ENCODE measurements around the gene ATP5MC3.

Gene ATP5MC3

GRCh38 chr2:175167792-175168563 is 13.5 kb downstream of the ATP5MC3 start, which contains the start of gene ATF2:
ATF2 (minus strand) TSS chr2:175168203; CDS start chr2:175136443, 31,760 bp downstream.
- DNase-seq, result peak; percentile 100

- peak; percentile 7 for DNase-seq
Observed at GRCh38 chr2:175167076-175167791, 14.3 kb downstream of the ATP5MC3 start.

GRCh38 chr2:175166216-175166824 is 15.2 kb downstream of the ATP5MC3 start:
- no peak for DNase-seq

GRCh38 chr2:175164235-175164634 is 17.3 kb downstream of the ATP5MC3 start:
- no peak for DNase-seq

GRCh38 chr2:175158894-175159293 is 22.6 kb downstream of the ATP5MC3 start:
- no peak for DNase-seq

GRCh38 chr2:175156534-175156933 is 25.0 kb downstream of the ATP5MC3 start:
- peak; percentile 94 for DNase-seq

GRCh38 chr2:175154661-175155082 is 26.8 kb downstream of the ATP5MC3 start:
- no peak for DNase-seq

- DNase-seq, result no peak
Observed at GRCh38 chr2:175152242-175152641, 29.3 kb downstream of the ATP5MC3 start.

GRCh38 chr2:175151791-175152190 is 29.7 kb downstream of the ATP5MC3 start:
- no peak for DNase-seq

GRCh38 chr2:175147186-175147585 is 34.3 kb downstream of the ATP5MC3 start:
- DNase-seq, result no peak

- no peak for DNase-seq
Observed at GRCh38 chr2:175143678-175144077, 37.8 kb downstream of the ATP5MC3 start.

- DNase-seq, result no peak
Observed at GRCh38 chr2:175143191-175143590, 38.3 kb downstream of the ATP5MC3 start.

GRCh38 chr2:175140332-175140731 is 41.2 kb downstream of the ATP5MC3 start:
- no peak for DNase-seq

- no peak for DNase-seq
Observed at GRCh38 chr2:175137793-175138192, 43.7 kb downstream of the ATP5MC3 start.

GRCh38 chr2:175136334-175137215 is 44.9 kb downstream of the ATP5MC3 start:
- DNase-seq, result no peak

GRCh38 chr2:175135862-175136261 is 45.6 kb downstream of the ATP5MC3 start:
- no peak for DNase-seq

- no peak for DNase-seq
Observed at GRCh38 chr2:175135177-175135576, 46.3 kb downstream of the ATP5MC3 start.

GRCh38 chr2:175131252-175131651 is 50.3 kb downstream of the ATP5MC3 start:
- DNase-seq, result no peak

GRCh38 chr2:175126661-175127060 is 54.8 kb downstream of the ATP5MC3 start:
- no peak for DNase-seq

Data from DMS79 (cell line).